Endothelial cell (in vitro differentiated cells): ENCODE results near the gene ZNF584. TPM values are rescaled to one million over a fixed set of nuclear protein-coding genes. Genes with fewer than 3 reads are reported as not detected.

Experiments used
- DNase-seq: peaks from one replicate; pipeline ENCODE4 v3.0.0; 2021; ENCODE audit warnings: low spot score
- H3K27ac Mint-ChIP-seq: one replicate; pipeline ENCODE4 v1.8.0; 2021; ENCODE audit warnings: mixed read lengths, inconsistent platforms; ENCODE audit not compliant: unreplicated experiment
- H3K27me3 Mint-ChIP-seq: one replicate; pipeline ENCODE4 v1.8.0; 2021; ENCODE audit warnings: mild to moderate bottlenecking, moderate library complexity, mixed read lengths, inconsistent platforms; ENCODE audit not compliant: unreplicated experiment
- H3K36me3 Mint-ChIP-seq: one replicate; pipeline ENCODE4 v1.8.0; 2021; ENCODE audit warnings: mild to moderate bottlenecking, low read depth, mixed read lengths, inconsistent platforms; ENCODE audit not compliant: unreplicated experiment
- H3K4me1 Mint-ChIP-seq: one replicate; pipeline ENCODE4 v1.8.0; 2021; ENCODE audit warnings: mild to moderate bottlenecking, mixed read lengths, inconsistent platforms; ENCODE audit not compliant: unreplicated experiment
- H3K4me3 Mint-ChIP-seq: one replicate; pipeline ENCODE4 v1.8.0; 2021; ENCODE audit warnings: mild to moderate bottlenecking, mixed read lengths, inconsistent platforms; ENCODE audit not compliant: unreplicated experiment
- H3K9me3 Mint-ChIP-seq: one replicate; pipeline ENCODE4 v1.8.0; 2021; ENCODE audit warnings: mixed read lengths, inconsistent platforms; ENCODE audit not compliant: unreplicated experiment
- total RNA-seq: library from RNA; stranded (reverse); fragmentation: NEBNext Ultra II Directional; extraction: Animal tissue kit (Norgen Biotek cat#: 25700); gene quantifications from one replicate; pipeline ENCODE4 v1.2.1, GENCODE V29; 2021; ENCODE audit not compliant: unreplicated experiment
- TF ChIP-seq, protein P1 (sequence below): fragments of 200-600 bp; sonication (generic); IDR thresholded peaks from one replicate; pipeline ENCODE4 v1.5.0; 2021; ENCODE audit warnings: antibody characterized with exemption; ENCODE audit not compliant: unreplicated experiment

ZNF584 gene
- total RNA-seq, 1 donor from 2014 or later = 6.0 TPM

DNA sequence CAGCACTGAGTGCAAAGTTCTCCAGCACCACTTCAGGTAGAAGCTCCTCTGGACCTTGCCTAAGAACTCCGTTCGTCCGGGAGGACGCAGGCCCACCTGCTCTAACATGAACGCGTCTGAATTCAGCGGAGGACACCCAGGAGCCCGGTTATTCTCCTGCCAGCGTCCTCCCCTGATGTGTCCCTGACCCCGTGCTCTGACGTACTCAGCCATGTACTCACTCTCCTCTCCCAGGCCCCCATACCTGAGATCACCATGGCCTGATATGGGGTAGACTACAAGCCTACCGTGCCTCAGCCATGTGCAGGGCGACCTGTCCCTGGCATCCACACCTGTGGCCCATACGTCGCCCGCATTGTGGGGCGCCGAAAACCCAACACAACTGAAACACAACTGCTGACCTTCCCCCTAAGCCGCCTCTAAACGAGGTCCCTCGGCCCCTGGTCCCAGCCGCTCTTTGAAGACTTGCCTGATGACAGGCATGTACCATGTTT lies 744 bp upstream of the ZNF584 start:
- Mint-ChIP-seq H3K27ac (no peak overlapping the region), H3K27me3 (peaks cover 17% of the 10 kb centered on the region), H3K4me3 (peak overlapping the region; percentile 95), H3K4me1 (peaks cover 15% of the 10 kb centered on the region), H3K9me3 (no peaks in the 10 kb centered on the region), H3K36me3 (peaks cover 12% of the 10 kb centered on the region)
- TF ChIP-seq, protein P1, sequence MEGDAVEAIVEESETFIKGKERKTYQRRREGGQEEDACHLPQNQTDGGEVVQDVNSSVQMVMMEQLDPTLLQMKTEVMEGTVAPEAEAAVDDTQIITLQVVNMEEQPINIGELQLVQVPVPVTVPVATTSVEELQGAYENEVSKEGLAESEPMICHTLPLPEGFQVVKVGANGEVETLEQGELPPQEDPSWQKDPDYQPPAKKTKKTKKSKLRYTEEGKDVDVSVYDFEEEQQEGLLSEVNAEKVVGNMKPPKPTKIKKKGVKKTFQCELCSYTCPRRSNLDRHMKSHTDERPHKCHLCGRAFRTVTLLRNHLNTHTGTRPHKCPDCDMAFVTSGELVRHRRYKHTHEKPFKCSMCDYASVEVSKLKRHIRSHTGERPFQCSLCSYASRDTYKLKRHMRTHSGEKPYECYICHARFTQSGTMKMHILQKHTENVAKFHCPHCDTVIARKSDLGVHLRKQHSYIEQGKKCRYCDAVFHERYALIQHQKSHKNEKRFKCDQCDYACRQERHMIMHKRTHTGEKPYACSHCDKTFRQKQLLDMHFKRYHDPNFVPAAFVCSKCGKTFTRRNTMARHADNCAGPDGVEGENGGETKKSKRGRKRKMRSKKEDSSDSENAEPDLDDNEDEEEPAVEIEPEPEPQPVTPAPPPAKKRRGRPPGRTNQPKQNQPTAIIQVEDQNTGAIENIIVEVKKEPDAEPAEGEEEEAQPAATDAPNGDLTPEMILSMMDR = no peak
- DNase-seq = no peak

DNA sequence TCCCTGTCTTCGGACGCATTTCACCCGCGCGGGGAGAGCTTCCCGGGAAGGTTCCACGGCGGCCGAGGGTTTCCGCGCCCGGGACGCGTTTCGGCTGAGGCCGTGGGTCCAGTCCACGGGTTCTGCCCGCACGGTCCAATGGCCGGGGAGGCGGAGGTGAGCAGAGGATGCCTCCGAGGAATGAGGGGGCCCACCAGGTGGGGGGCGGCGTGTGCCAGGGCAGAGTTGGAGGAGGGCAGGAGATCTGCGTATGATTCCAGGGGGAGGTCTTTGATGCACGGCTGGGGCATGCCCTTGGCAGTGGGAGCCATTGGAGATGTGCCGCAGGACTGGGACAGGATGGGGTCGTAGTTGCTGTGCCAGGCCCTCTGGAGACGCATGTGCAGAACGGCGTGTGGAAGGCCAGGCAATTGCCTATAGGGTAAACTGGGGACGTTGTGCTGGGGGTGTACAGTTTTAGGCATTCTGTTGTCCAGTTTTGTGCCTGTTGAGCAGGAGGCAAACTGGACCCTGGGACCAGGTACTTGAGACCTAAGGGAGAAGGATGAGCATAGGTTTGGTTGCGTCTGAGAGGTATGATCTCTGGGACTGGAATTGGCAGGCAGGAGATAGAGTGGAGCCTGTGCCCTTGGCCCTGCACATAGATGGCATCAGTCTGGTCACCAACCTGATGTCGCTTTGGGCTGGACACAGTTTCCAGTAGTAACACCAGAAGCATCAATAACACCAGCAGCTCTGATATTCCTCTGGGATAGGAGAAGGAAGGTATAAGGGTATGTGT lies 751 bp downstream of the ZNF584 start:
- TF ChIP-seq, protein P1 = peak; percentile 15
- peaks cover 12% of the 10 kb centered on the region for H3K36me3 Mint-ChIP-seq
- peak; percentile 21 for DNase-seq
- H3K4me3 Mint-ChIP-seq = peak overlapping the region; percentile 94
- no peaks in the 10 kb centered on the region for H3K9me3 Mint-ChIP-seq
- peaks cover 15% of the 10 kb centered on the region for H3K4me1 Mint-ChIP-seq
- peak overlapping the region; percentile 71 for H3K27ac Mint-ChIP-seq
- peaks cover 17% of the 10 kb centered on the region for H3K27me3 Mint-ChIP-seq

DNA sequence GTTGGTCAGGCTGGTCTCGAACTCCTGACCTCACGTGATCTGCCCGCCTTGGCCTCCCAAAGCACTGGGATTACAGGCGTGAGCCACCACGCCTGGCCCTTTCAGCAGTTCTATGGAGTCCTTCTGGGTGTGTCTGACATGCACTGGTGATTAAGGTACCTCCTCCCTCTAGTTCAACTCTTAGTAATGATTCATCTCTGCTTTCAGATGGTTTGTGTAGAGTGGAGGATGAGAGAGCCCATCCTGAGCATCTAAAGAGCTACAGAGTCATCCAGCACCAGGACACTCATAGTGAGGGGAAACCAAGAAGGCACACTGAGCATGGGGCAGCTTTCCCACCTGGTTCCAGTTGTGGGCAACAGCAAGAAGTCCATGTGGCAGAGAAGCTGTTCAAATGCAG lies 8.2 kb downstream of the ZNF584 start:
- Mint-ChIP-seq H3K4me1 (no peaks in the 10 kb centered on the region), H3K9me3 (no peaks in the 10 kb centered on the region), H3K4me3 (no peak overlapping the region), H3K27me3 (no peaks in the 10 kb centered on the region), H3K36me3 (peaks cover 30% of the 10 kb centered on the region), H3K27ac (no peak overlapping the region)
- TF ChIP-seq, protein P1 = no peak
- no peak for DNase-seq

DNA sequence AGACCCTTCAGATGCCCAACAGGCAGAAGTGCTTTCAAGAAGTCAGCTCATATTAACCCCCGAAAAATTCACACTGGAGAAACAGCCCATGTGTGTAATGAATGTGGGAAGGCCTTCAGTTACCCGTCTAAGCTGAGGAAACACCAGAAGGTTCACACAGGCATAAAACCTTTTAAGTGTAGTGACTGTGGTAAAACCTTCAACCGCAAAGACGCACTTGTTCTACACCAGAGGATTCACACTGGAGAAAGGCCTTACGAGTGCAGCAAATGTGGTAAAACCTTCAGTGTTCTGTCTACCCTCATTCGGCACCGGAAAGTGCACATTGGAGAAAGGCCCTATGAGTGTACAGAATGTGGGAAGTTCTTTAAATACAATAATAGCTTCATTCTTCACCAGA lies 8.6 kb downstream of the ZNF584 start:
- no peak for DNase-seq
- Mint-ChIP-seq H3K27me3 (no peaks in the 10 kb centered on the region), H3K27ac (no peak overlapping the region), H3K36me3 (peaks cover 30% of the 10 kb centered on the region), H3K4me3 (peak overlapping the region; percentile 59), H3K9me3 (no peaks in the 10 kb centered on the region), H3K4me1 (no peaks in the 10 kb centered on the region)
- TF ChIP-seq, protein P1 = no peak

DNA sequence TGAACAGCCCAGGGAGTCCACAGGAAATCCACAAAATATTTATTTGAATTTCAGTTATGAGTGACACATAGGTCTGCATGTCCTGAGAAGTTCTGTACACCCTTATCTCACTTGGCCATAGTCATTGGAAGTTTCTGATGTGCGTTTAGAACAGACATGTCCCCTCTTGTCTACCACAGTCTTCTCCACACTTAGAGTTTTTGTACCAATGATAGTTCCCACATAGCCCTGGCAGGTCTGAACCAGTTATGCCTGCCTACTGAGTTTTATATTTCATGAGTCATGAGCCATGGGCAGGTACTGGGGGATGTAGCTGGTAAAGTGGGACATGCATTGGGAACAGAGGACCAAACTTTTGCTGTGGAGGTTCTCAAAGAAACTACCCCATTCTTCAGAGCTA lies 20.2 kb downstream of the ZNF584 start:
- Mint-ChIP-seq H3K27me3 (peaks cover 2% of the 10 kb centered on the region), H3K9me3 (peaks cover 11% of the 10 kb centered on the region), H3K4me3 (no peak overlapping the region), H3K4me1 (no peaks in the 10 kb centered on the region), H3K27ac (no peak overlapping the region), H3K36me3 (peaks cover 24% of the 10 kb centered on the region)
- DNase-seq = no peak
- TF ChIP-seq, protein P1 = no peak
